GM12892 (cell line): Measurements from ENCODE around the gene ADGRL2.

ENCODE experiments used
- DNase-seq: peaks from one replicate; pipeline ENCODE4 v3.0.0; 2011; ENCODE audit not compliant: insufficient read length
- FAIRE-seq: peaks from 2 replicates; lab custom pipeline; 2011; peaks lifted over from hg19 to GRCh38; lab: Jason Lieb, UNC
- POLR2A ChIP-seq: IDR thresholded peaks from 2 replicates; pipeline ENCODE4 v1.6.1; 2011; ENCODE audit warnings: low read depth, low read length, control low read depth
- POLR2AphosphoS5 ChIP-seq: IDR thresholded peaks from 2 replicates; pipeline ENCODE4 v1.6.1; 2011; ENCODE audit warnings: low read depth, low read length, control low read depth
- TAF1 ChIP-seq: IDR thresholded peaks from 2 replicates; pipeline ENCODE4 v1.6.1; 2011; ENCODE audit warnings: low read depth, mild to moderate bottlenecking, control low read depth, low read length, borderline replicate concordance

Gene ADGRL2

GRCh38 chr1:81836007-81836626 is 35.4 kb downstream of the ADGRL2 start:
- FAIRE-seq (no peak), DNase-seq (no peak)
- TF ChIP-seq TAF1 (no peak), POLR2A (no peak), POLR2AphosphoS5 (no peak)

DNA sequence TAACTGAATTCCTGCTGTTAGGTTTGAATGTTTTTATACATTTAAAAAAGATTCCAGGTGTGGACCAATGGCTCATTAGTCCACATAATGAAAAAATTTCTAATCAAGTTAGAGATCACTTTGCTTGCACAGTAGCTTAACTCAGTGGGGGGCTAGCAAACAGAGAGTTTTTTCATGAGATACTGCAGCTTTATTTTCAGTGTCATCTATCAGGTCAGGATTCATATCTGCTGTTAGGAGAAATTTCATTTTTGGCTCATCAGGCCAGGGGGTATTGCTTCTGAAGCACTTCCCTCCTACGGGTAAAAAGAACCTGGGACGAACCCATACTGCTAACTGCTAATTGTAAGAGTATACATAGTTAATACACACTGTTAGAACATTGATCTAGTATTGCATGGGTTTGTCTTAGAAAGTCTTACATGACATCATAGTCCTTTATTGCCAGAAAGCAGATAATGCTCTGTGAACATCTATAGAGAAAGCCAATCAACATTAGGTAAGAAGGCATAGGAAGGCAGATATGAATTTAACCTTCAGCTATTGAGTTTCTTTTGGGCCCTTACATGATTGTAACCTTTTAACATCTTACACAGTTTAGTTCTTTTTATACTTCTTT is 38.0 kb downstream of the ADGRL2 start:
- no peak for TF ChIP-seq POLR2A
- TF ChIP-seq TAF1: no peak
- no peak for TF ChIP-seq POLR2AphosphoS5
- DNase-seq: no peak
- FAIRE-seq: no peak

DNA sequence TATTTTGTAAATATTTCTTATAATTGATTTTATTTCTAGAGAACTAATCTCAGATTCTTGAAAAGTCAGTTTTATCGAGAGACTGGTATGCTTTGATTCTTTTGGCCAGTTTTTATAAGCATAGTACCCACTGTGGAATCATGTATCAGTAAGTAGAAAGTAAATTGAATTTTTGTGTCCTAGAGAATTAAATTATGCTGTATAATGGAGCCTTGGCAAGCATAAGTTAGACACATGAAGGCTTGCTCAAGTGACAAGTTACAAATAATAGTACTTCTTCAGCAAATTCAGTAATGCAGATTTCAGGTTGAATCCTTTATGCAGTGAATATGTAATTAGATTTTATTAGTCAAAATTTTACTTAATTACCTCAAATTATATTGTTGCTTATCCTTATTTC is 40.1 kb downstream of the ADGRL2 start:
- FAIRE-seq: no peak
- TF ChIP-seq TAF1 (no peak), POLR2A (no peak), POLR2AphosphoS5 (no peak)
- no peak for DNase-seq

DNA sequence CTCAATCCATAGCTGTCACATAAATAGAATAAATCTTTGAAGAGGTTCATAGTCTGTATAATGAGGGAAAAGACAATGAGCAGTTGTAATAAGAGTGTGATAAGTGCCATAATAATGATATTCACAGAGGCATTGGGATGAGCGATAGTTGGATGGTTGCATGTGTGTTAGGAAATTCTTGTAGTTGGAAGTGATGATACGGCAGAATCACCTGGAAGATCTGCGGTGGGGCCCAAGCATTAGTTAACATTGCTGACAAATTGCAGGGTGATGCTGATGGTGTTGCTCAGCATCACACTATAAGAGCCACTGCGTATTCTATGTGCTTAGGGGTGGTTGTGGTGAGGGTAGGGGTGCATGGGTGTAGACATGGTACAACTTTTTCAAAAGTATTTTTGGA is 41.1 kb downstream of the ADGRL2 start:
- TF ChIP-seq TAF1 (no peak), POLR2A (no peak), POLR2AphosphoS5 (no peak)
- FAIRE-seq (no peak), DNase-seq (no peak)

DNA sequence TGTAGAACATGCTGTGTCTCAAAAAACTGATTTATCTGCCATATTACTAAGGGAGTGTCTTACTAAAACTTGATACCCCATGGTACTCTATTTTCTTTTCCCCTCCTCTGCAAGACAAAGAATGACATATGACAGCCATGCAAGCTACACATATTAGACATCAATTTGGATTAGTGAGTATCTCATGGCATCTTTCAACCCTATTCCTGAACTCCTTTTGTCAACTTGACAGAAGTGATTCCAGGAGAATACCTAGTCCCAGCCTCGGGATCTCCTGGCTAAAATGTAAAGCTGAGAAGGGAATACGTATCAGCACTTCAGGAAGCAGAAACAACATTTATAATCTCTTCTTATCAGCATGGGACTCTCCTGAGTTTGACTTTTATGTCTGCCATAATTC is 43.7 kb downstream of the ADGRL2 start:
- TF ChIP-seq TAF1 (no peak), POLR2AphosphoS5 (no peak), POLR2A (no peak)
- no peak for DNase-seq
- FAIRE-seq: no peak

DNA sequence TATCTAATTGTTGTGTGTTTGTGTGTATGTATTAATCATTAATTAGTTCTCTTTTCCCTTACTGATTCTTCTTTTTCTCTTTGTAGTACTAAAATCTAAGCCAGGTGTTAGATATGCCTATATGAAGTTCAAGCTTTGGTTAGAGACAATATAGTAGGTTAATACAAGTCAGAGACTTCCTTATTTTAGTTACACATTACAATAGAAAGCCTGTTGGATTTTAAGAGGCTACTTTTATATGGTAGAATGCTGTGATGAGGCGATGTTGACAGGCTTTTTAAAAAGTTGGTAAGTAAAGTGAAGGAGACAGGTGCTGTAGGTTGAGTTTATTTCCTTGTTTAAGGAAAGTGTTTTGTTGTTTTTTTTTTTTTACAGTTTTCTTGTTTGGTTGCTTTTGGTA is 45.9 kb downstream of the ADGRL2 start:
- no peak for TF ChIP-seq TAF1
- no peak for TF ChIP-seq POLR2AphosphoS5
- no peak for TF ChIP-seq POLR2A
- no peak for FAIRE-seq
- DNase-seq: no peak

- TF ChIP-seq TAF1 (no peak), POLR2A (no peak), POLR2AphosphoS5 (no peak)
- FAIRE-seq (no peak), DNase-seq (no peak)
Measured at GRCh38 chr1:81847063-81847462, 46.3 kb downstream of the ADGRL2 start.

- TF ChIP-seq POLR2AphosphoS5 (no peak), TAF1 (no peak), POLR2A (no peak)
- FAIRE-seq (no peak), DNase-seq (no peak)
Measured at GRCh38 chr1:81848880-81849682, 48.3 kb downstream of the ADGRL2 start.

GRCh38 chr1:81850031-81850430 is 49.3 kb downstream of the ADGRL2 start:
- TF ChIP-seq TAF1 (no peak), POLR2A (no peak), POLR2AphosphoS5 (no peak)
- FAIRE-seq (no peak), DNase-seq (no peak)

DNA sequence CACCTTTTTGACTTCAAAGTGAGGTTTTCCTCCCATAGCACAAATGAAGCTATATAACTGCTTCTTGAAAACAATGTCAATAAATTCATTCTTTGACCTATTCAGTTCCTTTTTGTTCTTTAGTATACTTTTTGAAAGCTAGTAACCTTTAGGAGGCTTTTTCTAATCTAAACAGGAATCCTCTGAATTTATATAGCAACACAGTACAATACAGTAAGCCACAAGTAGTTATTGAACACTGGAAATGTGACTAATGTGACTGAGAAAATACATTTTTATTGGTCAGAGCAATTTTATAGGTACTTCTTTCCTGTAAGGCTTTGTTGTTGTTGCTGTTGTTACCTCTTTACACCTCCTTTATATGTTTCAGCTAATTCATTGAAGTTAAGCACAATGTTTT is 49.8 kb downstream of the ADGRL2 start:
- no peak for DNase-seq
- TF ChIP-seq TAF1 (no peak), POLR2AphosphoS5 (no peak), POLR2A (no peak)
- no peak for FAIRE-seq

DNA sequence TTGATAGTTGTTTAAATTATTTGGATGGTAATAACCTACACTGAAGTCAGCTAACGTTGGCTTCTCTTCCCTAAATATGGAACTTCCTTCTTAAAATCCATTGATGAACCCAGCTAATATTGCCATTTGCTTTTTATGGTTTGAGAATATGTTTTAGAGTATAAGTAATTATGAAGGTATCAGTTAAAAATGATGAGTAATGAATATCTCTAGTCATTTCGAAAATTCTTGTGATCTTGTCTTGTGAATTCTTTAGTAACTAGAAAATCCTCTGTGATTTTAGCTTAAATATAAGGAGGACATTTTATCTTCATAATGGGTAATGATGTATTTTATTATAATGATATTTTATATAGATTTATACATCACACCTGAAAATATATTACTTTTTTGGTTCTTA is 50.5 kb downstream of the ADGRL2 start:
- no peak for TF ChIP-seq POLR2AphosphoS5
- TF ChIP-seq TAF1: no peak
- TF ChIP-seq POLR2A: no peak
- DNase-seq (no peak), FAIRE-seq (no peak)

- FAIRE-seq (no peak), DNase-seq (no peak)
- TF ChIP-seq TAF1: no peak
- TF ChIP-seq POLR2AphosphoS5: no peak
- TF ChIP-seq POLR2A: no peak
Measured at GRCh38 chr1:81852961-81853360, 52.2 kb downstream of the ADGRL2 start.
